Liver (tissue), 9 donors: ENCODE data around the gene LSAMP. TPM values are rescaled to one million over a fixed set of nuclear protein-coding genes. Genes with fewer than 3 reads are reported as not detected.

Source experiments
- DNase-seq: peaks from one replicate; pipeline ENCODE4 v3.0.0-alpha.2; 2017; ENCODE audit warnings: low spot score
- H3K27ac ChIP-seq, 2 donors: one replicate each; pipeline ENCODE4 v1.7.0; 2013; ENCODE audit warnings: inconsistent platforms in 2 of 2, low read length in 2 of 2, control low read depth in 1 of 2, low read depth in 1 of 2, mild to moderate bottlenecking in 1 of 2
- H3K27me3 ChIP-seq, 4 donors: one replicate each; pipeline versions ENCODE4 v1.6.1 to v1.7.0; 2013; ENCODE audit warnings: low read length in 3 of 4, inconsistent platforms in 1 of 4, mild to moderate bottlenecking in 1 of 4, moderate library complexity in 1 of 4; ENCODE audit not compliant: control insufficient read depth in 4 of 4, insufficient read depth in 4 of 4
- H3K36me3 ChIP-seq, 4 donors: one replicate each; pipeline versions ENCODE4 v1.6.1 to v1.7.0; 2013; ENCODE audit warnings: low read length in 3 of 4, mild to moderate bottlenecking in 3 of 4, low read depth in 1 of 4, moderate library complexity in 1 of 4; ENCODE audit not compliant: control insufficient read depth in 4 of 4, insufficient read depth in 3 of 4
- H3K4me1 ChIP-seq, 4 donors: one replicate each; pipeline versions ENCODE4 v1.6.1 to v1.7.0; 2013; ENCODE audit warnings: low read length in 3 of 4, mild to moderate bottlenecking in 3 of 4, moderate library complexity in 1 of 4; ENCODE audit not compliant: control insufficient read depth in 4 of 4, insufficient read depth in 4 of 4
- H3K4me3 ChIP-seq, 3 donors: one replicate each; pipeline versions ENCODE4 v1.6.1 to v1.7.0; 2013; ENCODE audit warnings: low read length in 3 of 3, control low read depth in 1 of 3, low read depth in 1 of 3, mild to moderate bottlenecking in 1 of 3
- H3K9ac ChIP-seq, 2 donors: one replicate each; pipeline ENCODE4 v1.7.0; 2013; ENCODE audit warnings: low read length in 2 of 2, mild to moderate bottlenecking in 2 of 2, moderate library complexity in 2 of 2, control low read depth in 1 of 2, low read depth in 1 of 2
- H3K9me3 ChIP-seq, 4 donors: one replicate each; pipeline versions ENCODE4 v1.6.1 to v1.7.0; 2013; ENCODE audit warnings: low read length in 3 of 4; ENCODE audit not compliant: control insufficient read depth in 4 of 4
- CTCF ChIP-seq: fragments of 150-350 bp; IDR thresholded peaks from 2 replicates; pipeline ENCODE4 v1.5.1; 2017; ENCODE audit warnings: improper control_type of control experiment, low read depth, low read length; ENCODE audit not compliant: missing input control
- EGR1 ChIP-seq, 2 donors: IDR thresholded peaks; 2 replicates each; pipeline ENCODE4 v1.6.1; 2016 to 2018; ENCODE audit warnings: antibody characterized with exemption in 2 of 2, low read depth in 2 of 2
- FOXA1 ChIP-seq: IDR thresholded peaks from 2 replicates; pipeline ENCODE4 v1.6.1; 2016; ENCODE audit warnings: antibody characterized with exemption
- FOXA2 ChIP-seq: IDR thresholded peaks from 2 replicates; pipeline ENCODE4 v1.6.1; 2016; ENCODE audit warnings: antibody characterized with exemption
- GABPA ChIP-seq, 2 donors: IDR thresholded peaks in 1 of 2; conservative IDR thresholded peaks in 1 of 2; 2 replicates each; pipeline ENCODE4 v1.6.1; 2016; ENCODE audit warnings: antibody characterized with exemption in 2 of 2, mild to moderate bottlenecking in 1 of 2, moderate library complexity in 1 of 2
- HNF4A ChIP-seq, 2 donors: conservative IDR thresholded peaks; 2 replicates each; pipeline ENCODE4 v1.6.1; 2016; ENCODE audit warnings: antibody characterized with exemption in 2 of 2, mild to moderate bottlenecking in 2 of 2
- HNF4G ChIP-seq: IDR thresholded peaks from 2 replicates; pipeline ENCODE4 v1.6.1; 2016; ENCODE audit warnings: antibody characterized with exemption
- JUND ChIP-seq, 2 donors: IDR thresholded peaks; 2 replicates each; pipeline ENCODE4 v1.6.1; 2016; ENCODE audit warnings: antibody characterized with exemption in 2 of 2
- NR2F2 ChIP-seq: IDR thresholded peaks from 2 replicates; pipeline ENCODE4 v1.6.1; 2016; ENCODE audit warnings: antibody characterized with exemption
- RAD21 ChIP-seq, 2 donors: IDR thresholded peaks; 2 replicates each; pipeline ENCODE4 v1.6.1; 2016; ENCODE audit warnings: antibody characterized with exemption in 2 of 2, mild to moderate bottlenecking in 2 of 2
- RXRA ChIP-seq, 2 donors: IDR thresholded peaks; 2 replicates each; pipeline ENCODE4 v1.6.1; 2017 to 2018; ENCODE audit warnings: antibody characterized with exemption in 2 of 2, mild to moderate bottlenecking in 1 of 2
- SP1 ChIP-seq: IDR thresholded peaks from 2 replicates; pipeline ENCODE4 v1.6.1; 2018; ENCODE audit warnings: antibody characterized with exemption, mild to moderate bottlenecking
- TAF1 ChIP-seq: conservative IDR thresholded peaks from 2 replicates; pipeline ENCODE4 v1.6.1; 2016; ENCODE audit warnings: antibody characterized with exemption, mild to moderate bottlenecking
- YY1 ChIP-seq: IDR thresholded peaks from 2 replicates; pipeline ENCODE4 v1.6.1; 2016; ENCODE audit warnings: antibody characterized with exemption, mild to moderate bottlenecking
- ZBTB33 ChIP-seq: IDR thresholded peaks from 2 replicates; pipeline ENCODE4 v1.6.1; 2016; ENCODE audit warnings: antibody characterized with exemption
- WGBS: extraction: QIAGEN DNeasy Blood & Tissue Kit; methylation state at CpG from one replicate; pipeline ENCODE4 v1.1.7; 2013; 5-methylcytosine and 5-hydroxymethylcytosine counted together
- polyA plus RNA-seq, 2 donors: library from polyadenylated mRNA; stranded (reverse) in 1 of 2; unstranded in 1 of 2; fragments of 200-250 nt in 1 of 2; fragments of >200 nt in 1 of 2; fragmentation: Nextera tagmentation in 1 of 2; extraction: Ambion mirVana in 1 of 2; gene quantifications; one replicate each; pipeline versions ENCODE4 v1.2.1 to v1.2.3, GENCODE V29; 2013 to 2015
- total RNA-seq, 2 donors: library from RNA; depleted of rRNA; stranded (reverse); fragments of >200 nt; gene quantifications; one replicate each; pipeline ENCODE4 v1.2.3, GENCODE V29; 2014
- TF ChIP-seq, protein P1 (sequence below): IDR thresholded peaks from 2 replicates; pipeline ENCODE4 v1.6.1; 2016; ENCODE audit warnings: antibody characterized with exemption
- TF ChIP-seq, protein P2 (sequence below): IDR thresholded peaks from 2 replicates; pipeline ENCODE4 v1.6.1; 2016; ENCODE audit warnings: antibody characterized with exemption, mild to moderate bottlenecking
- TF ChIP-seq, protein P3 (sequence below): IDR thresholded peaks from 2 replicates; pipeline ENCODE4 v1.6.1; 2016; ENCODE audit warnings: antibody characterized with exemption
- donor health status: healthy.
- donor health status: healthy.
- donor health status: healthy.
- donor health status: healthy.
- donor health status: healthy.

The LSAMP gene
- total and polyA plus RNA-seq, 4 donors: 0.01 to 0.17 (median 0.06) TPM

GRCh38 chr3:116020495-116020894 is 424.8 kb downstream of the LSAMP start:
- 71% methylated on average over 4 of the region's 4 CpGs for WGBS
- DNase-seq: no peak

More at GRCh38 chr3:116020495-116020894, 424.8 kb downstream of the LSAMP start:
- H3K4me1 ChIP-seq: no peaks in the 10 kb centered on the region
- no peaks in the 10 kb centered on the region for H3K36me3 ChIP-seq
- H3K27ac ChIP-seq: no peak overlapping the region
- H3K4me3 ChIP-seq: no peak overlapping the region
- H3K27me3 ChIP-seq: peaks cover 0 to 2% (median 0%) of the 10 kb centered on the region in 4 donors
- H3K9me3 ChIP-seq: no peaks in the 10 kb centered on the region
- H3K9ac ChIP-seq: no peak overlapping the region
- TF ChIP-seq, protein P1, sequence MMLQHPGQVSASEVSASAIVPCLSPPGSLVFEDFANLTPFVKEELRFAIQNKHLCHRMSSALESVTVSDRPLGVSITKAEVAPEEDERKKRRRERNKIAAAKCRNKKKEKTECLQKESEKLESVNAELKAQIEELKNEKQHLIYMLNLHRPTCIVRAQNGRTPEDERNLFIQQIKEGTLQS: no peak
- TF ChIP-seq JUND (IDR thresholded peaks at IDR 0.05) (no peak), HNF4A (conservative IDR thresholded peaks at IDR 0.05) (no peak), HNF4G (no peak), YY1 (no peak), RAD21 (IDR thresholded peaks at IDR 0.05) (no peak), SP1 (no peak), TAF1 (no peak), RXRA (IDR thresholded peaks at IDR 0.05) (no peak), FOXA2 (no peak), NR2F2 (no peak), ZBTB33 (no peak), CTCF (no peak), GABPA (IDR thresholded peaks at IDR 0.05 in 1 of 2, conservative IDR thresholded peaks at IDR 0.05 in 1 of 2) (no peak), EGR1 (IDR thresholded peaks at IDR 0.05; ENCODE audit: low read depth in 2 of 2) (no peak), FOXA1 (no peak)
- TF ChIP-seq, protein P2, sequence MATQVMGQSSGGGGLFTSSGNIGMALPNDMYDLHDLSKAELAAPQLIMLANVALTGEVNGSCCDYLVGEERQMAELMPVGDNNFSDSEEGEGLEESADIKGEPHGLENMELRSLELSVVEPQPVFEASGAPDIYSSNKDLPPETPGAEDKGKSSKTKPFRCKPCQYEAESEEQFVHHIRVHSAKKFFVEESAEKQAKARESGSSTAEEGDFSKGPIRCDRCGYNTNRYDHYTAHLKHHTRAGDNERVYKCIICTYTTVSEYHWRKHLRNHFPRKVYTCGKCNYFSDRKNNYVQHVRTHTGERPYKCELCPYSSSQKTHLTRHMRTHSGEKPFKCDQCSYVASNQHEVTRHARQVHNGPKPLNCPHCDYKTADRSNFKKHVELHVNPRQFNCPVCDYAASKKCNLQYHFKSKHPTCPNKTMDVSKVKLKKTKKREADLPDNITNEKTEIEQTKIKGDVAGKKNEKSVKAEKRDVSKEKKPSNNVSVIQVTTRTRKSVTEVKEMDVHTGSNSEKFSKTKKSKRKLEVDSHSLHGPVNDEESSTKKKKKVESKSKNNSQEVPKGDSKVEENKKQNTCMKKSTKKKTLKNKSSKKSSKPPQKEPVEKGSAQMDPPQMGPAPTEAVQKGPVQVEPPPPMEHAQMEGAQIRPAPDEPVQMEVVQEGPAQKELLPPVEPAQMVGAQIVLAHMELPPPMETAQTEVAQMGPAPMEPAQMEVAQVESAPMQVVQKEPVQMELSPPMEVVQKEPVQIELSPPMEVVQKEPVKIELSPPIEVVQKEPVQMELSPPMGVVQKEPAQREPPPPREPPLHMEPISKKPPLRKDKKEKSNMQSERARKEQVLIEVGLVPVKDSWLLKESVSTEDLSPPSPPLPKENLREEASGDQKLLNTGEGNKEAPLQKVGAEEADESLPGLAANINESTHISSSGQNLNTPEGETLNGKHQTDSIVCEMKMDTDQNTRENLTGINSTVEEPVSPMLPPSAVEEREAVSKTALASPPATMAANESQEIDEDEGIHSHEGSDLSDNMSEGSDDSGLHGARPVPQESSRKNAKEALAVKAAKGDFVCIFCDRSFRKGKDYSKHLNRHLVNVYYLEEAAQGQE: no peak
- TF ChIP-seq, protein P3, sequence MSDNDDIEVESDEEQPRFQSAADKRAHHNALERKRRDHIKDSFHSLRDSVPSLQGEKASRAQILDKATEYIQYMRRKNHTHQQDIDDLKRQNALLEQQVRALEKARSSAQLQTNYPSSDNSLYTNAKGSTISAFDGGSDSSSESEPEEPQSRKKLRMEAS: no peak
